ENCODE measurements around the gene CCDC91. TPM values are rescaled to one million over a fixed set of nuclear protein-coding genes. Genes with fewer than 3 reads are reported as not detected.

Gene CCDC91
- 18.1 TPM for polyA plus RNA-seq (2013, experiment 1 of 2; ENCODE audit: insufficient read length)
- 15.0 TPM for polyA plus RNA-seq (2013, experiment 2 of 2; ENCODE audit: insufficient read length)

GRCh38 chr12:28190321-28191050 is at the start of gene CCDC91:
Gene CCDC91, plus strand, starts transcription at chr12:28190456. Its CDS starts 66,760 bp downstream, at chr12:28257216.
- peak; percentile 79 for DNase-seq

- DNase-seq, result no peak
These were observed 46.2 kb upstream of the CCDC91 start for GRCh38 chr12:28144059-28144458.

- no peak for DNase-seq
These were observed 45.7 kb upstream of the CCDC91 start for GRCh38 chr12:28144532-28144931.

GRCh38 chr12:28145216-28145615 is 45.0 kb upstream of the CCDC91 start:
- DNase-seq, result no peak

GRCh38 chr12:28149279-28149678 is 41.0 kb upstream of the CCDC91 start:
- no peak for DNase-seq

GRCh38 chr12:28156362-28156761 is 33.9 kb upstream of the CCDC91 start:
- no peak for DNase-seq

- no peak for DNase-seq
These were observed 33.5 kb upstream of the CCDC91 start for GRCh38 chr12:28156804-28157203.

GRCh38 chr12:28158353-28158752 is 31.9 kb upstream of the CCDC91 start:
- DNase-seq, result no peak

GRCh38 chr12:28159688-28160087 is 30.6 kb upstream of the CCDC91 start:
- no peak for DNase-seq

GRCh38 chr12:28161697-28162096 is 28.6 kb upstream of the CCDC91 start:
- no peak for DNase-seq

- DNase-seq, result no peak
These were observed 27.6 kb upstream of the CCDC91 start for GRCh38 chr12:28162697-28163096.

- no peak for DNase-seq
These were observed 25.5 kb upstream of the CCDC91 start for GRCh38 chr12:28164644-28165275.

GRCh38 chr12:28167981-28168485 is 22.2 kb upstream of the CCDC91 start:
- DNase-seq, result no peak

- DNase-seq, result no peak
These were observed 18.7 kb upstream of the CCDC91 start for GRCh38 chr12:28171356-28172060.

- DNase-seq, result peak; percentile 61
These were observed 17.7 kb upstream of the CCDC91 start for GRCh38 chr12:28172434-28173030.

GRCh38 chr12:28173440-28173839 is 16.8 kb upstream of the CCDC91 start:
- DNase-seq, result no peak

- DNase-seq, result no peak
These were observed 15.1 kb upstream of the CCDC91 start for GRCh38 chr12:28175098-28175589.

GRCh38 chr12:28176295-28176694 is 14.0 kb upstream of the CCDC91 start:
- DNase-seq, result no peak

- no peak for DNase-seq
These were observed 12.8 kb upstream of the CCDC91 start for GRCh38 chr12:28177461-28177860.

GRCh38 chr12:28177905-28178304 is 12.4 kb upstream of the CCDC91 start:
- DNase-seq, result no peak

GRCh38 chr12:28178775-28179174 is 11.5 kb upstream of the CCDC91 start:
- DNase-seq, result no peak

- peak; percentile 43 for DNase-seq
These were observed 9.5 kb upstream of the CCDC91 start for GRCh38 chr12:28180786-28181185.

GRCh38 chr12:28184375-28184774 is 5.9 kb upstream of the CCDC91 start:
- DNase-seq, result no peak

All from fibroblast of skin of abdomen (primary cell).